ENCODE data around the gene PTPRG.
"Not testable (repeated sequence)": the region's sequence is repeated elsewhere in the genome, so short reads cannot be mapped to it uniquely, and the experiment has no call there.

The PTPRG gene

GRCh38 chr3:61688307-61688984 lies 127.1 kb downstream of the PTPRG start:
- no peak for DNase-seq

DNA sequence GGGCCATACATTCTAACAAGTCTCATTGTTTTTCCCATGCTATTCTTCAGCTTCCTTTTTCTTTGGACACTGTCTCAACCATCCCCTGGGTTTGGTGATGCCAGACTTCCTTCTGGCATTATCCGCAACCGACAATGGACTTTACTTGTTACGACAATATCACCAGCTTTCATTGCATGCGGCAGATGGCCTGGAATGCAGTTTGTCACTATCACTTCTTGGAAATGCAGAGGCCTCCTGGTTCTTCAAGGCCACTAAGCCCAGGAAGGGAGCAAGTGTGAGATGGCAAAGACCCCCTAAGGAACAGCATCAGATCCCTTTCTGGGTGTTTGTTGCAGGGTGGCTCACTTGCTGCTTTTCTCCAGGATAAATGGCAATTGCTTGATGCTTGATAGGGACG lies 128.6 kb downstream of the PTPRG start:
- DNase-seq, result no peak

- DNase-seq, result no peak
These were observed 130.1 kb downstream of the PTPRG start for GRCh38 chr3:61691466-61691865.

DNA sequence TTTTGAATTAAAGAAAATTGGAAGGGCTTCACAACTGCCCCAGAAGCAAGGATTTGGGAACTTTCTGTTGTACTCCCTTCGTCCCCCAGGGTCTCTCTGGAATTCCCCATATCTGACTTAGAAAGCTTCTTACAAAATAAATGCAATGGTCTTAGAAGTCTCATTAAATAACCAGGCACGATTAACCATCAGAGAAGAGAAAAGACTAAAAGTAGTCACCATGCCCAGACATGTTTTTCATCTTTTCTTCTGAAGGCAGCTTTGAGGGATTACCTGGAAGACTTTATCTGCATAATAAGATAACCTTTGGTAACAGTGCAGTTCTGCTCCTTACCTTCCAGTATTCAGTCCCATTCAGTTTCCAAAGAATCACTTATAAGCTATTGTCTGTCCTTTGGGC lies 135.9 kb downstream of the PTPRG start:
- DNase-seq, result no peak

DNA sequence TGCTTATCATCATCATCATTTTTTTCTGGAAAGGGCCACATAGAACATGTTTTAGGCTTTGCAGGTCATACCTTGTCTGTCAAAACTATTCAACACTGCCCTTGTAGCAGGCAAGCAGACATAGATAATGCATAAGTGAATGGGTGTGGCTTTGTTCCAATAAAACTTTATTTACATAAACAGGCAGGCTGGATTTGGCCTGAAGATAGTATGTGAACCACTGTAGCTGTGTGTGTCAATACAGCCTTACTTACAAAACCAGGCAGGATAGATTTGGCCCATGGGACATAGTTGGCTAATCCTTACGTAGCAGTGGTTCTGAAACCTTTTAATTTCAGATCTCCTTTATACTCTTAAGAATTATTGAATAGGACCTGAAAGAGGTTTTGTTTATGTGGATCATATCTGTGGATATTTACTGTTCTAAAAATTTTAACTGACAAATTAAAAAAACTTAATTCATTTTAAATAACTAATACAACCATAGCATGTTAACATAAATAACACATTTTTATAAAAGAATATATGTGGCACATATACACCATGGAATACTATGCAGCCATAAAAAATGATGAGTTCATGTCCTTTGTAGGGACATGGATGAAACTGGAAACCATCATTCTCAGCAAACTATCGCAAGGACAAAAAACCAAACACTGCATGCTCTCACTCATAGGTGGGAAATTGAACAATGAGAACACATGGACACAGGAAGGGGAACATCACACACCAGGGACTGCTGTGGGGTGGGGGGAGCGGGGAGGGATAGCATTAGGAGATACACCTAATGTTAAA lies 137.1 kb downstream of the PTPRG start:
- not testable (repeated sequence) for DNase-seq

- no peak for DNase-seq
These were observed 138.3 kb downstream of the PTPRG start for GRCh38 chr3:61699622-61700021.

GRCh38 chr3:61701011-61701410 lies 139.6 kb downstream of the PTPRG start:
- DNase-seq, result no peak

DNA sequence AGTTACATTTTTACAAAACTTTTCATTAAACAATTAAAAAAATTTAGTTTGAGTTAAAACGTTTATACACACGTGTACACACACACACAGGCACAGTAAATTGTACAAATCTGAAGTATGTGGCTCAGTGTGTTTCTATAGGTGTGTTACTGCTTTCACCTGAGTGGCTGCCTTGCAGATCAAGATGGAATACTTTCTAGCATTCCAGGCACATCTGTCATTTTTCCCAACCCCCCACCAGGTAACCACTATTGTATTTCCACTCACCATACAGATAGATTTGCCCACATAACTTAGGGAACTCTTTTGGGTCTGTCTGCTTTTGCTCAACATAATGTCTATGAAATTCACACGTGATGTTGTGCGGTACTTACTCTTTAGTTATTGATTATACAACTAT lies 141.1 kb downstream of the PTPRG start:
- no peak for DNase-seq

- DNase-seq, result no peak
These were observed 143.4 kb downstream of the PTPRG start for GRCh38 chr3:61704807-61705206.

DNA sequence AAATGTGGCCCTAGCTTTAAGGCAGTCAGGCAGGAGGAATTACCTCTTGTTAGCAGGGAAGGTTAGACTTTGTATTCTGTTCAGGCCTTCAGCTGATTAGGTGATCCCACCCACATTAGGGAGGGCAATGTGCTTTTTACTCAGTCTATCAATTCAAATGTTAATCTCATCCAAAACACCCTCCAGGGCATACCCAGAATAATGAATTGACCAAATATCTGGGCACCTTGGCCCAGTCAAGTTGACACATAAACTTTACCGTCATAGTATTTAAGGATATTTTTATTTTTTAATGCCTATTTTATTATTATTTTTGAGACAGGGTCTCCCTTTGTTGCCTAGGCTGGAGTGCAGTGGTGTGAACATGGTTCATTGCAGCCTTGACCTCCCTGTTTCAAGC lies 146.1 kb downstream of the PTPRG start:
- DNase-seq, result no peak

DNA sequence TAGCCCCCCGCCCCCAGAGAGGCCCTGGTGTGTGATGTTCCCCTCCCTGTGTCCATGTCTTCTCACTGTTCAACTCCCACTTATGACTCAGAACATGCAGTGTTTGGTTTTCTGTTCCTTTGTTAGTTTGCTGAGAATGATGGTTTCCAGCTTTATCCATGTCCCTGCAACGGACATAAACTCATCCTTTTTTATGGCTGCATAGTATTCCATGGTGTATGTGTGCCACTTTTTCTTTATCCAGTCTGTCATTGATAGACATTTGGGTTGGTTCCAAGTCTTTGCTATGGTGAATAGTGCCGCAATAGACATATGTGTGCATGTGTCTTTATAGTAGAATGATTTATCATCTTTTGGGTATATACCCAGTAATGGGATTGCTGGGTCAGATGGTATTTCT lies 149.5 kb downstream of the PTPRG start:
- not testable (repeated sequence) for DNase-seq

DNA sequence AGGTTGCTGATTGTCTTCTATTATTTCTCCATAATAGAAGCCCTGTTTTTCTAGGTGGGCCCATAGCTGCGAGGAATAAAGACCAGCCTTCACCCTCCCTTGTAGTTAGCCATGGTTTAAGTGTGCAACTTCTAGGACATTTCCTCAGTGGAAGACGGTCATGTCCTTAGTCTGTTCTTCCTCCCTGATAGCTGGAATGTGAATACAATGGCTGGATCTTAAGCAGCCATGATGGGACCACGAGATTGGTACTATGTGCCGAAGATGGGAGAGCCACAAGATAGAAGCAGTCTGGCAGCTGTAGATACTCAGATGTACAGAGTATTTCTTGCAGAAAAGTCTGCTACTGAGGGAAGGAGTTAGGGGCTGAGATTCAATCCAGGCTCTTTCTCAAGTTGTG lies 152.9 kb downstream of the PTPRG start:
- DNase-seq, result no peak

DNA sequence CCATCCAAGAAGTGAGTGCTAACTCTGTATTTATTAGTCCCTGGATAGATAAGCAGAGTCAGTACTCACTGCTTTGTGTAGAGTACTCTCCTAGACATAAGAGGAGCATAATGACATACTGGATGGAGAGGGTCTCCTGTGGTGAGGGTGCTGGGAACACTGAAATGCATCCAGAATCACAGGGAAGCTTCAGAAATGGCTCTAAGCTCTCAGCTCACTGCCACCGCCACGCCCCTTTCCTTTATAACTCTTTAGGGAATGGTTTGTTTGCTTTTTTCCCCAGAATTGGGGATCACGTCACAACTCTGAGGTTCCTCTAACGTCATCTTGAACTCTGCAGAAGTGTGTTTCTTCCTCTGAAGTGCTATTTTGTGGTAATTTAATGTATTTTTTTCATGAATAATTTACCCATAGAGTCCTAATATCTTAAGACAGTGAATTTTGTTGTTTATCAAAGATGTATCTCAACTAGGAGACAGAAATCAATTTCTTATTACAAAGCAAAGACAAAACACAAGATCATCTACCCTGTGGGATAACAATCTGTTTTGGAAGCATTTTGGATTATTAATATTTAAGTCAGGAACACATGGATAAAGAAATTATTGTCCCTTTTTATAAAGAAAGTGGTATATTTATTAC lies 154.6 kb downstream of the PTPRG start:
- no peak for DNase-seq

- not testable (repeated sequence) for DNase-seq
These were observed 155.3 kb downstream of the PTPRG start for GRCh38 chr3:61716693-61717092.

DNA sequence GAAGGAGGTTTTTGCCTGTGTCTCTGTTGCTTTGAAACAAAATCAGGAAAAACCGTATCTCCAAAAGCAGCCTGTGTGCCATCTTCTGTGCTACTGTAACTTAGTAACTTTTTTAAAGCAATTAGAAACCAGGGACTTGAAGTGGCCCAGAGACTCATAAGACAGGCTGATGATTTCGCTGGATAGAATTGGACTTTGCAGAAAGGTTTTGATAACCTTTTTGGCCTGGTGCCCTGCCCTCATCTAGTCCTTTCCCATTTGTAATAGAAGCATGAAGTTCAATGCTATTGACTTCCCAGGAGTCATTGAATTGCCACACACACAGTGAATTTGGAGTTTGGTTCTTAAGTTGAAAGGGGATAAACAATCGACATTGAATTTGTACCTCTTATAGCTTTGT lies 157.2 kb downstream of the PTPRG start:
- no peak for DNase-seq

DNA sequence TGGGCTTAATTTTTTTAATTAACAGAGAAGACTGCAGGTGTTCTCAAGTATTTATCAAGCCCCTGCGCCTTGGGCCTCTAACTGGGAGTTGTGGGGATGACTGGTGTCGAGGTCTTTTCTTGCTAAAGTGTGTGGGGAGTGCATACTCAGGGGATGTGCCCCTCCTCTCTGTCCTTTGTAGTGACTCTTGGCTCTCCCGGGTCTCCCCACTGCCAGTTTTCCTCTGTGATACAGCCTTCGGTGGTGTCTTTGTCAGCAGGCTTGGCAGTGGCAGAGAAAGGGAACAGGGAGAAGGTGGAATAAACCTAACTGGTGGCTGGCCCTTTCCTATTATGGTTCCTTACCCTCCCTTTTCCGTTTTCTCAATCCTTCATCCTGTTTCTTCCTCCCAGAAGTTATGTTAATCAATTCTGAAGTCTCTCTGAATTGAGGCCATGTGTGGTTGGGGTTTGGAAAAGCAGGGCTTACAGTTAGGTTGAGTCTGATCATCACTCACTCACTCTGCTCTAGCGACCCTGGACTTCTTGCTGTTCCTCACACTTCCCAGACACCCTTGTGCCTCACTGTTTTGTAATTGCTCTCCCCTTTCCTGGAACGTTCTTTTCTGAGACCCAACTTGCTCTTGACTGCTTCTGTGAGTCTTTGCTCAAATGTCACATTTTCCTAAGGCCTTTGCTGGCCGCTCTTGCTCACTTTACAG lies 158.1 kb downstream of the PTPRG start:
- no peak for DNase-seq

GRCh38 chr3:61723038-61723437 lies 161.7 kb downstream of the PTPRG start:
- no peak for DNase-seq

DNA sequence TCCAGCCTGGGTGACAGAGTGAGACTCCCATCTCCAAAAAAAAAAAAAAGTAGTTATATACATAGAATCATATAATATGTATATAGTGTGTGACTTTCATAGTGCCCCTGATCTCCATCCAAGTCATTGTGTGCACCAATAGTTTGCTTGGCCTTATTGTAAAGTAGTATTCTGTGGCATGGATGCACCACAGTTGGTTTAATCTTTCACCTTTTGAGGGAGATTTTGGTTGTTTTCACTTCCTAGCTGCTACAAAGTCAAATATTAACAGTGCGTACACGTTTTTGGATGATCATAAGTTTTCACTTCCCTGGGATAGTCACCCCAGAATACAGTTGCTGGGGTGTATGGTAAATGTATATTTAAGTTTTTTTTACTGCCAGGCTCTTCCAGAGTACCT lies 162.8 kb downstream of the PTPRG start:
- no peak for DNase-seq

GRCh38 chr3:61724801-61725200 lies 163.4 kb downstream of the PTPRG start:
- no peak for DNase-seq

DNA sequence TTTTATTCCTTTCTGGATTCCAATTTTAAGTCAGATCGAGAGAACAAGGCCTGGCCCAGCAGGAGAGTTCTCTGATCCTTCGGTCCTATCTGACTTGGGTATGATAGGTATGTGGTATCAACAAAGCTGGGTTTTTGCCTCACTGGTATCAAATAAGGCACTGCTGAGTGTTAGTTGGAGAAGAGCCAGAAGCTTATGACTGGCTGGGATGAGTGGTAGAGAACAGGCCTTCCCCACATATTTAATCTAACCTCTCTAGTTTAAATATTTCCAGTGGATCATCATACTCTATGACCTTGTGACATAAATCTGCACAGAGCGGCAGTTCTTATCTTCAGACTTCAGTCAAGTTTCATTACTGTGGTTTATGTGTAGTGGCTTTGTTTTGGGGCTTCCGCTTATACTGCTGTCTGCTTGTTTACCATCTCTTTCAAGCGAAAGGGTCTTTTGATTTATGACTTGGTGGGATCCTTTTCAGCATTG lies 164.5 kb downstream of the PTPRG start:
- DNase-seq, result no peak

GRCh38 chr3:61727435-61727834 lies 166.1 kb downstream of the PTPRG start:
- no peak for DNase-seq

- DNase-seq, result no peak
These were observed 167.8 kb downstream of the PTPRG start for GRCh38 chr3:61729038-61729634.

DNA sequence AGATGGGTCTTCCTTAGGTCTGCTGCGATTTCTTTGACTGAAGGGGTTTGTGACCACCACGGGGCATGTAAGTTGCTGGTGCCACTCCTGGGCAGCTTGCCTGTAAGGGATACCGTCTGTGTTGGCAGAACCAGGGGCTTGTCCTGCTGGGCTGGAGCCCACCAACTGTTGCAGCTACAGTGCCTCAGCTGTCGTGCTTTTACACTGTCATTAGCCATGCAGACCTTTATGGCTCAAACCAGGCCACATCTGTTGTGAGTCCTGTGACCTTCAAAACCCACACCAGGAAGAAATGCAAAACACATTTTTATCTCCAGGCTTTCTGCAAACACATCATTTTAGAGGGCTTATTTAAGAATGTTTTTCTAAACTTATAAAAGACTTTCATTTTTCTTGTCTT lies 168.7 kb downstream of the PTPRG start:
- no peak for DNase-seq
